Left lung (tissue), 10 donors: ENCODE measurements around the gene DUSP14. TPM values are rescaled to one million over a fixed set of nuclear protein-coding genes. Genes with fewer than 3 reads are reported as not detected.
A peak's percentile ranks its signal among the peaks of the same experiment; 100 is the strongest.

Source experiments
- ATAC-seq: fragments of 200-7000 bp; cut with Tn5 transposase; one replicate; pipeline ENCODE4 v1.9.1; 2020; ENCODE audit warnings: moderate library complexity
- DNase-seq, 4 donors: peaks; one replicate each; pipeline ENCODE4 v3.0.0-alpha.2; 2013 to 2020
- H3K27ac ChIP-seq, 2 donors: fragments of 200-600 bp; sonication (generic) in 1 of 2; one replicate each; pipeline versions ENCODE4 v1.5.0 to v1.8.0; 2020 to 2021
- H3K27me3 ChIP-seq, 2 donors: fragments of 200-600 bp; sonication (generic) in 1 of 2; one replicate each; pipeline versions ENCODE4 v1.5.0 to v1.8.0; 2020 to 2021
- H3K36me3 ChIP-seq, 2 donors: fragments of 200-600 bp; sonication (generic) in 1 of 2; one replicate each; pipeline versions ENCODE4 v1.5.0 to v1.8.0; 2020 to 2021
- H3K4me1 ChIP-seq, 2 donors: fragments of 200-600 bp; one replicate each; pipeline ENCODE4 v1.8.0; 2021
- H3K4me3 ChIP-seq, 2 donors: fragments of 200-600 bp; sonication (generic) in 1 of 2; one replicate each; pipeline versions ENCODE4 v1.5.0 to v1.8.0; 2020 to 2021; ENCODE audit warnings: mild to moderate bottlenecking in 1 of 2
- H3K9me3 ChIP-seq, 2 donors: fragments of 200-600 bp; sonication (generic) in 1 of 2; one replicate each; pipeline versions ENCODE4 v1.5.0 to v1.8.0; 2020 to 2021
- CTCF ChIP-seq, 2 donors: fragments of 200-600 bp; sonication (generic) in 1 of 2; IDR thresholded peaks; one replicate each; pipeline versions ENCODE4 v1.5.0 to v1.8.0; 2021; ENCODE audit warnings: antibody characterized with exemption in 2 of 2
- intact Hi-C, 2 donors: fragments of 100-400 bp; cut with DNase I; formaldehyde crosslinking; loops; one replicate each; pipeline versions ENCODE4 v1.11.2 to v1.14.2; 2022
- polyA plus RNA-seq, 6 donors: library from polyadenylated mRNA; unstranded; fragments of 120-200 nt; gene quantifications; one replicate each; pipeline ENCODE4 v1.2.1, GENCODE V29; 2013; ENCODE audit not compliant: insufficient read length in 6 of 6
- total RNA-seq, 2 donors: library from RNA; stranded (reverse); fragmentation: NEBNext Ultra II Directional; extraction: Animal tissue kit (Norgen Biotek cat#: 25700); gene quantifications; one replicate each; pipeline ENCODE4 v1.2.1, GENCODE V29; 2021
- donor health status: DM: no; HTN: yes; CAD: no.
- donor health status: DM: no; HTN: no; CAD: no.

The DUSP14 gene
- total and polyA plus RNA-seq, 8 donors: 6.4 to 14.9 (median 8.8) TPM

DNA sequence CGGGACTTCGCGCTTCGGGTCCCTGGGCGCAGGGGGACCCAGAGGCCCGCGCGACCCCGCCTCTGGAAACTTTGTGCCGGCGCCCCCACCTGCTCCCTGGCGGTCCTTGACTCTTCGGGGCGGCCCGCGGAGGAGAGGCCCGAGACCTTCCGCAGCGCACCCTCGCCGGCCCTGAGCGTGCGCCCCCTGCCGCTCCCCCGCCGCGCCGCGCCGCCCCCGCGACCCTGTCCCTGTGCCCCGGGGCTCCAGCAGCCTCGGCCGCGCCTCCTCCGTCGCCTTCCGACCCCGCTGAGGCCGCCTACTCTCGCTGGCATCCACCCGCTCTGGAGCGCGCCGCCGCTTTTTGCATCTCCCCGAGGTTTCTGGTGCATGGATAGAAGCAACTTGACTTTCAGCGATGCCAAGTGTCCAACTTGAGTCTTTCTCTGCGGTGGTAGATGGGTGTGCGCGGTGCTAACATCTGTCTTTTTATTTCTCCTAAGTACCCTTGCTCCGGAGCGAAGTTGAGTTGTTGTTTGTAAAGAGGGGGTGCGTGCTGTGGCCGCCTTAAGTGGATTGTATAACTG is 414 bp downstream of the DUSP14 start:
- DNase-seq: peak; percentile 35 to 86 (median 52)
- ATAC-seq: peak; percentile 33
- TF ChIP-seq CTCF (IDR thresholded peaks at IDR 0.05): peak; percentile 17 to 32
- Histone ChIP-seq H3K27ac (peak overlapping the region; percentile 61 to 72), H3K4me1 (peaks cover 0 to 34% of the 10 kb centered on the region in 2 donors), H3K4me3 (peak overlapping the region; percentile 55 to 70), H3K27me3 (peaks cover 0 to 37% of the 10 kb centered on the region in 2 donors), H3K9me3 (no peaks in the 10 kb centered on the region), H3K36me3 (no peaks in the 10 kb centered on the region)
- intact Hi-C loops: no loop called here

GRCh38 chr17:37490638-37491614 is 1.2 kb downstream of the DUSP14 start:
- Histone ChIP-seq H3K9me3 (no peaks in the 10 kb centered on the region), H3K4me3 (peak overlapping the region; percentile 55 to 70), H3K27me3 (peaks cover 0 to 37% of the 10 kb centered on the region in 2 donors), H3K36me3 (no peaks in the 10 kb centered on the region), H3K4me1 (peaks cover 0 to 34% of the 10 kb centered on the region in 2 donors), H3K27ac (peak overlapping the region; percentile 61 to 72)
- DNase-seq: peak in 3 of 4 donors; percentile 5 to 42 (median 26)
- no peak for TF ChIP-seq CTCF (IDR thresholded peaks at IDR 0.05)
- intact Hi-C loops: no loop called here
- peak; percentile 8 for ATAC-seq

- H3K27ac ChIP-seq: no peak overlapping the region
- TF ChIP-seq CTCF (IDR thresholded peaks at IDR 0.05): no peak
- intact Hi-C loops: no loop called here
Observed at GRCh38 chr17:37492167-37492566, 2.5 kb downstream of the DUSP14 start.

DNA sequence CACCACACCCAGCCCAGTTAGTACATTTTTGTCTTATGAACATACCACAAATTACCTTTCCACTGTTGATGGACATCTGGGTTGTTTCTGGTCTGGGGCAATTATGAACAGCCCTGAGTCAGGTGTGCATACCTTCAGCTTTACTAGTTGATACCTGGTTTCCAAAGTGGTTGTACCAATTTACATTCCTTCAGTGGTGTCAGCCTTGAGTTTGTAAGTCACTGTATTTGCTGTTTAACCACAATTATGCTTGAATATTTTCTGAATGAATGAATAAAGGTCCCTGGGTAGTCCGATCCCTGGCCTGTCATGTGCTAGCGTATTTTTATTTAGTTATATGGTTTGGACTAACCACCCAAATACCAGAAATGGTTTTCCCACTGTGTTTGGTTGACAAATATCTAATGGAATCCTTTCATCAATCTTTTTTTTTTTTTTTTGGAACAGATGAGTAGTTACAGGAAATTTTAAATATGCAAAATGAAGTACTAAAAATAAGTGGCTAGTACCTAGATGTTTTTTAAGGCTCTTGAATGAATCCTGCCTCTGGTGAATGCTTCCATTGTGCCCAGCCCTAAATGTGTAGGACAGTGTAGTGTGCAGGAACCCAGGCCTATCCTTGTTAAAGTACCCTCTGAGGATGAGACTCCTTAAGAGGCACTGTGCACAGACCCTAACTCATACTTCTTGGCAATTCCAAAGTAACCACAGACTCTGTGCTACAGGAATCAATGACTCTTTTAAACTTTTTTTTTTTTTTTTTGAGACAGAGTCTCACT is 3.7 kb downstream of the DUSP14 start:
- Histone ChIP-seq H3K27ac (no peak overlapping the region), H3K27me3 (peaks cover 0 to 27% of the 10 kb centered on the region in 2 donors), H3K4me1 (peaks cover 0 to 26% of the 10 kb centered on the region in 2 donors), H3K36me3 (no peaks in the 10 kb centered on the region), H3K4me3 (no peak overlapping the region), H3K9me3 (no peaks in the 10 kb centered on the region)
- TF ChIP-seq CTCF (IDR thresholded peaks at IDR 0.05): no peak
- intact Hi-C loops: no loop called here
- no peak for DNase-seq
- ATAC-seq: no peak

More at GRCh38 chr17:37492167-37492566, 2.5 kb downstream of the DUSP14 start:
- peaks cover 0 to 37% of the 10 kb centered on the region in 2 donors for H3K27me3 ChIP-seq
- no peaks in the 10 kb centered on the region for H3K36me3 ChIP-seq
- no peak for DNase-seq
- H3K4me1 ChIP-seq: peaks cover 0 to 34% of the 10 kb centered on the region in 2 donors
- H3K4me3 ChIP-seq: peak overlapping the region in 1 of 2 donors; percentile 55
- no peak for ATAC-seq
- H3K9me3 ChIP-seq: no peaks in the 10 kb centered on the region
